Measurements from ENCODE around the gene CPT2. TPM values are rescaled to one million over a fixed set of nuclear protein-coding genes. Genes with fewer than 3 reads are reported as not detected.

The CPT2 gene
- total RNA-seq = 10 to 100 TPM; 14.5 to 16.5 TPM

DNA sequence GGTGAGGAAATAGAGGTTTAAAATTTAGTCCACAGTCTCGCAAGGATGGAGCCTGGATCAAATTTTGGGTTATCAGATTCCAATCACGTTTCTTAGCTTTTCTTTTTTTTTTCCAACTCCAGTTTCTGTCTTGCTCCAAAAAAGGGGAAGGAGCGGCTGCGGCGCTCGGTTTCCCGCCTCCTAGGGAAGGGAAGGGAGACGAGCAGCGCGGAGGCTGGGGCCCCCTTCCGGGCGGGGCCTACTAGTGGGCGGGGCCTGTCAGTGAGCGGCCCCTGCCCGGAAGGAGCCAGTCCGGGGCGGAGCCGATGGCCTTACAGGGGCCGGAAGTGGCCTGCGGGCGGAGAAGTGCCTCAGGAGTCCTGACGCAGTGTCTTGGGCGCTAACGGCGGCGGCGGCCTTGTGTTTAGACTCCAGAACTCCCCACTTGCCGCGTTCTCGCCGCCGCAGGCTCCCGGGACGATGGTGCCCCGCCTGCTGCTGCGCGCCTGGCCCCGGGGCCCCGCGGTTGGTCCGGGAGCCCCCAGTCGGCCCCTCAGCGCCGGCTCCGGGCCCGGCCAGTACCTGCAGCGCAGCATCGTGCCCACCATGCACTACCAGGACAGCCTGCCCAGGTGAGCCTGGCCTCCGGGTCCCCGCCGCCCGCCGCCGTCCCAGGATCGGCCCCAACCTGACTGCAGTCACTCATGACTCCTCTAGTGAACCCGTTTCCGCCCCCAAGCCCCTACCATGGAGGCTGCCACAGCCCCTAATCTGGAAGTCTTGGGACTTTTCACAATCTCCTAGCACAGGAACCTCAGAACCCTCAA is at the start of gene CPT2:
Gene CPT2 (plus strand): TSS at position 340 of the 806 bp plus-strand sequence. CDS start 120 bp downstream, at position 460.
- Mint-ChIP-seq H3K4me3 (peak within 1 kb of the TSS; percentile 99), H3K36me3 (ENCODE audit: low read depth) (peaks cover 29% of the 10 kb centered on the region), H3K27ac (peak within 1 kb of the TSS; percentile 100), H3K9me3 (no peaks in the 10 kb centered on the region), H3K27me3 (no peaks in the 10 kb centered on the region), H3K4me1 (peaks cover 10% of the 10 kb centered on the region)
- peak; percentile 100 for ATAC-seq (replicated peaks)

GRCh38 chr1:53147174-53147573 is 49.5 kb upstream of the CPT2 start:
- H3K27me3 Mint-ChIP-seq = no peaks in the 10 kb centered on the region
- H3K36me3 Mint-ChIP-seq (ENCODE audit: low read depth) = no peaks in the 10 kb centered on the region
- no peaks in the 10 kb centered on the region for H3K9me3 Mint-ChIP-seq
- no peak overlapping the region for H3K4me3 Mint-ChIP-seq
- no peak for ATAC-seq (replicated peaks)
- H3K27ac Mint-ChIP-seq = no peak overlapping the region
- H3K4me1 Mint-ChIP-seq = no peaks in the 10 kb centered on the region

GRCh38 chr1:53148123-53148522 is 48.5 kb upstream of the CPT2 start:
- no peaks in the 10 kb centered on the region for H3K9me3 Mint-ChIP-seq
- H3K27ac Mint-ChIP-seq = no peak overlapping the region

GRCh38 chr1:53153752-53154151 is 42.9 kb upstream of the CPT2 start:
- no peaks in the 10 kb centered on the region for H3K36me3 Mint-ChIP-seq (ENCODE audit: low read depth)
- H3K4me3 Mint-ChIP-seq = no peak overlapping the region
- peaks cover 10% of the 10 kb centered on the region for H3K27me3 Mint-ChIP-seq
- H3K9me3 Mint-ChIP-seq = no peaks in the 10 kb centered on the region
- ATAC-seq (replicated peaks) = no peak
- H3K27ac Mint-ChIP-seq = no peak overlapping the region
- no peaks in the 10 kb centered on the region for H3K4me1 Mint-ChIP-seq

More at GRCh38 chr1:53148123-53148522, 48.5 kb upstream of the CPT2 start:
- no peaks in the 10 kb centered on the region for H3K36me3 Mint-ChIP-seq (ENCODE audit: low read depth)
- H3K4me1 Mint-ChIP-seq = no peaks in the 10 kb centered on the region
- peaks cover 1% of the 10 kb centered on the region for H3K27me3 Mint-ChIP-seq
- H3K4me3 Mint-ChIP-seq = no peak overlapping the region
- no peak for ATAC-seq (replicated peaks)

GRCh38 chr1:53154859-53155438 is 41.7 kb upstream of the CPT2 start:
- Mint-ChIP-seq H3K36me3 (ENCODE audit: low read depth) (no peaks in the 10 kb centered on the region), H3K27ac (no peak overlapping the region), H3K4me3 (no peak overlapping the region), H3K4me1 (no peaks in the 10 kb centered on the region), H3K27me3 (peaks cover 10% of the 10 kb centered on the region), H3K9me3 (no peaks in the 10 kb centered on the region)
- ATAC-seq (replicated peaks) = no peak

DNA sequence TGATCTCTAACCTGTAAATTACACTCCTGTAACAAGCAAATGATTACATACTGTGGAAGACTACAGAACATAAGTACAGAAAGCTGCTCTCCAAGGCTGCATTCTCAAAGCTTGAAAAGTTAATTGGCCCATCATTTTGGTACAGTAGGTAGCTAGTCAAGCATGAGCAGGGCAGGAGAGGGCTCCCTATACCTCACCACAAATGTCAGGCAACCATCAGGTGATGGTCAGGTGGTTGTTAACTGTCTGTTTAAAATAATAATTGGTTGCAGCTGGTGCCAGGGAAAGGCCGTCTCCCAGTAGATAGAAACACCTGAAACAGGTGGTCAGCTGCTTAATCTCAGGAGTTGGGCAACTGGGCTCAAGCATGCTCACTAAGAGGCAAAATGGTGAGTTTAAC is 41.1 kb upstream of the CPT2 start:
- no peak overlapping the region for H3K27ac Mint-ChIP-seq
- no peak for ATAC-seq (replicated peaks)
- no peaks in the 10 kb centered on the region for H3K36me3 Mint-ChIP-seq (ENCODE audit: low read depth)
- H3K4me3 Mint-ChIP-seq = no peak overlapping the region
- no peaks in the 10 kb centered on the region for H3K4me1 Mint-ChIP-seq
- H3K9me3 Mint-ChIP-seq = no peaks in the 10 kb centered on the region
- H3K27me3 Mint-ChIP-seq = peaks cover 10% of the 10 kb centered on the region

- Mint-ChIP-seq H3K36me3 (ENCODE audit: low read depth) (no peaks in the 10 kb centered on the region), H3K4me3 (no peak overlapping the region), H3K27ac (no peak overlapping the region), H3K27me3 (peaks cover 10% of the 10 kb centered on the region), H3K9me3 (no peaks in the 10 kb centered on the region), H3K4me1 (no peaks in the 10 kb centered on the region)
- no peak for ATAC-seq (replicated peaks)
These were observed 40.7 kb upstream of the CPT2 start for GRCh38 chr1:53155945-53156344.

DNA sequence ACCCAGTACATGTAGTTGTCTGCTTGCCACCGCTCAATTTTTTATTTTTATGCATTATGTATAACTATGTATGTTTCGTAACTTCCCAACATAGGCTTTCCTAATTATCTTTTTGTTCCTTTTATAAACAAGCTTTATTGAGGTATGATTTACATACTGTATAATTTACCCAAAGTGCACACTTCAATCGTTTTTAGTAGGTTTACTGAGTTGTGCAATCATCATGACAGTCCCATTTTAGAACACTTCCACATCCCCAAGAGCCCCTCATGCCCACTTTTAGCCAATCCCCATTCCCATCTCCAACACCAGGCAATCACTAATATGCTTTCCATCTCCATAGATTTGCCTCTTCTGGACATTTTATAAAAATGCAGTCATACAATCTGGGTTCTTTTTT is 39.8 kb upstream of the CPT2 start:
- Mint-ChIP-seq H3K36me3 (ENCODE audit: low read depth) (no peaks in the 10 kb centered on the region), H3K27me3 (peaks cover 10% of the 10 kb centered on the region), H3K4me3 (no peak overlapping the region), H3K9me3 (no peaks in the 10 kb centered on the region), H3K27ac (no peak overlapping the region), H3K4me1 (no peaks in the 10 kb centered on the region)
- no peak for ATAC-seq (replicated peaks)

DNA sequence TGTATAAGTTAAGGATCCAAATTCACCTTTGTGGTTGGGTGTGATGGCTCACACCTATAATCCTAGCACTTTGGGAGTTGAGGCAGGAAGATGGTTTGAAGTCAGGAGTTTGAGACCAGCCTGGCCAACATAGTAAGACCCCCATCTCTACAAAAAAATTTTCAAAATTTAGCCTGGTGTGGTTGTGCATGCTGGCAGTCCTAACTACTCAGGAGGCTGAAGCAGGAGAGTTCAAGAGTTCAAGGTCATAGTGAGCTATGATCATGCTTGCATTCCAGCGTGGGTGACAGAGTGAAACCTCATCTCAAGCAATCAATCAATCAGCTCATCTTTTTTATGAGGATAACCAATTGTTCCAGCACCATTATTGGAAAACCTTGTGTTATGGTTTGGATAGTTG is 37.7 kb upstream of the CPT2 start:
- H3K27ac Mint-ChIP-seq = no peak overlapping the region
- ATAC-seq (replicated peaks) = no peak
- no peaks in the 10 kb centered on the region for H3K4me1 Mint-ChIP-seq
- H3K4me3 Mint-ChIP-seq = no peak overlapping the region
- no peaks in the 10 kb centered on the region for H3K9me3 Mint-ChIP-seq
- H3K36me3 Mint-ChIP-seq (ENCODE audit: low read depth) = no peaks in the 10 kb centered on the region
- H3K27me3 Mint-ChIP-seq = peaks cover 16% of the 10 kb centered on the region

GRCh38 chr1:53160924-53161378 is 35.7 kb upstream of the CPT2 start:
- Mint-ChIP-seq H3K27me3 (peaks cover 18% of the 10 kb centered on the region), H3K4me1 (no peaks in the 10 kb centered on the region), H3K27ac (no peak overlapping the region), H3K36me3 (ENCODE audit: low read depth) (no peaks in the 10 kb centered on the region), H3K9me3 (no peaks in the 10 kb centered on the region), H3K4me3 (no peak overlapping the region)
- no peak for ATAC-seq (replicated peaks)

- H3K4me1 Mint-ChIP-seq = no peaks in the 10 kb centered on the region
- no peaks in the 10 kb centered on the region for H3K9me3 Mint-ChIP-seq
- ATAC-seq (replicated peaks) = no peak
- peaks cover 18% of the 10 kb centered on the region for H3K27me3 Mint-ChIP-seq
- no peak overlapping the region for H3K4me3 Mint-ChIP-seq
- H3K27ac Mint-ChIP-seq = no peak overlapping the region
- H3K36me3 Mint-ChIP-seq (ENCODE audit: low read depth) = no peaks in the 10 kb centered on the region
These were observed 34.0 kb upstream of the CPT2 start for GRCh38 chr1:53162621-53163020.

- Mint-ChIP-seq H3K4me3 (no peak overlapping the region), H3K9me3 (no peaks in the 10 kb centered on the region), H3K4me1 (no peaks in the 10 kb centered on the region), H3K27me3 (peaks cover 15% of the 10 kb centered on the region), H3K36me3 (ENCODE audit: low read depth) (no peaks in the 10 kb centered on the region), H3K27ac (no peak overlapping the region)
- ATAC-seq (replicated peaks) = no peak
These were observed 33.3 kb upstream of the CPT2 start for GRCh38 chr1:53163291-53163768.

- Mint-ChIP-seq H3K9me3 (no peaks in the 10 kb centered on the region), H3K27ac (no peak overlapping the region), H3K4me3 (no peak overlapping the region), H3K27me3 (peaks cover 17% of the 10 kb centered on the region), H3K36me3 (ENCODE audit: low read depth) (no peaks in the 10 kb centered on the region), H3K4me1 (no peaks in the 10 kb centered on the region)
- no peak for ATAC-seq (replicated peaks)
These were observed 31.1 kb upstream of the CPT2 start for GRCh38 chr1:53165408-53165961.

- no peaks in the 10 kb centered on the region for H3K36me3 Mint-ChIP-seq (ENCODE audit: low read depth)
These were observed 30.3 kb upstream of the CPT2 start for GRCh38 chr1:53166366-53166765.

GRCh38 chr1:53166912-53167311 is 29.7 kb upstream of the CPT2 start:
- Mint-ChIP-seq H3K27me3 (peaks cover 17% of the 10 kb centered on the region), H3K4me1 (no peaks in the 10 kb centered on the region), H3K9me3 (no peaks in the 10 kb centered on the region), H3K36me3 (ENCODE audit: low read depth) (no peaks in the 10 kb centered on the region), H3K4me3 (no peak overlapping the region), H3K27ac (no peak overlapping the region)
- no peak for ATAC-seq (replicated peaks)

More at GRCh38 chr1:53166366-53166765, 30.3 kb upstream of the CPT2 start:
- H3K4me1 Mint-ChIP-seq = no peaks in the 10 kb centered on the region
- H3K4me3 Mint-ChIP-seq = no peak overlapping the region
- ATAC-seq (replicated peaks) = no peak
- H3K9me3 Mint-ChIP-seq = no peaks in the 10 kb centered on the region
- H3K27ac Mint-ChIP-seq = no peak overlapping the region
- peaks cover 17% of the 10 kb centered on the region for H3K27me3 Mint-ChIP-seq

Data from activated T-helper 17 cell treated with anti-CD3 and anti-CD28 coated beads, Interleukin-2, amount 50 U/mL, for 72 hours (primary cell).